Heart right ventricle (tissue), 16 donors: ENCODE measurements around the gene PKNOX2. TPM values are rescaled to one million over a fixed set of nuclear protein-coding genes. Genes with fewer than 3 reads are reported as not detected.

Experiments used
- ATAC-seq, 8 donors: fragments of 200-7000 bp; cut with Tn5 transposase; one replicate each; pipeline ENCODE4 v1.9.1; 2020; ENCODE audit warnings: mild to moderate bottlenecking in 8 of 8, moderate library complexity in 8 of 8, moderate number of reproducible peaks in 1 of 8
- DNase-seq, 2 donors: peaks; one replicate each; pipeline ENCODE4 v3.0.0-alpha.2; 2020
- H3K27ac ChIP-seq, 10 donors: fragments of 200-600 bp; sonication (generic) in 2 of 10; one replicate each; pipeline versions ENCODE4 v1.5.0 to v1.8.0; 2020 to 2022; ENCODE audit warnings: mild to moderate bottlenecking in 3 of 10
- H3K27me3 ChIP-seq, 7 donors: fragments of 200-600 bp; one replicate each; pipeline ENCODE4 v1.8.0; 2021 to 2022; ENCODE audit warnings: mild to moderate bottlenecking in 2 of 7
- H3K36me3 ChIP-seq, 9 donors: fragments of 200-600 bp; sonication (generic) in 1 of 9; one replicate each; pipeline versions ENCODE4 v1.5.0 to v1.8.0; 2020 to 2022; ENCODE audit warnings: mild to moderate bottlenecking in 2 of 9
- H3K4me1 ChIP-seq, 9 donors: fragments of 200-600 bp; sonication (generic) in 1 of 9; one replicate each; pipeline versions ENCODE4 v1.5.0 to v1.8.0; 2020 to 2022; ENCODE audit warnings: mild to moderate bottlenecking in 4 of 9
- H3K4me3 ChIP-seq, 10 donors: fragments of 200-600 bp; sonication (generic) in 2 of 10; one replicate each; pipeline versions ENCODE4 v1.5.0 to v1.8.0; 2020 to 2022; ENCODE audit warnings: mild to moderate bottlenecking in 7 of 10, moderate library complexity in 2 of 10
- H3K9me3 ChIP-seq, 11 donors: fragments of 200-600 bp in 10 of 11; sonication (generic) in 2 of 11; one replicate each; pipeline versions ENCODE4 v1.5.0 to v1.8.0; 2013 to 2022; ENCODE audit warnings: mild to moderate bottlenecking in 2 of 11, control low read depth in 1 of 11, moderate library complexity in 1 of 11
- WGBS, 2 donors: extraction: QIAGEN DNeasy Blood & Tissue Kit; methylation state at CpG; one replicate each; pipeline ENCODE4 v1.1.7; 2013; ENCODE audit warnings: inconsistent platforms in 1 of 2; 5-methylcytosine and 5-hydroxymethylcytosine counted together
- intact Hi-C, 10 donors: fragments of 100-400 bp; cut with DNase I; formaldehyde crosslinking; loops; one replicate each; pipeline versions ENCODE4 v1.11.1 to v1.14.2; 2022
- polyA plus RNA-seq, 2 donors: library from polyadenylated mRNA; stranded (reverse); fragments of 200-250 nt; gene quantifications; one replicate each; pipeline ENCODE4 v1.2.3, GENCODE V29; 2013
- total RNA-seq, 10 donors: library from RNA; stranded (reverse); fragmentation: NEBNext Ultra II Directional in 3 of 10; extraction: Animal tissue kit (Norgen Biotek cat#: 25700) in 3 of 10; gene quantifications; one replicate each; pipeline versions ENCODE4 v1.2.1 to v1.2.4, GENCODE V29; 2021 to 2023
- TF ChIP-seq, protein P1 (sequence below), 9 donors: fragments of 200-600 bp; sonication (generic) in 2 of 9; IDR thresholded peaks; one replicate each; pipeline versions ENCODE4 v1.5.0 to v1.8.0; 2021 to 2022; ENCODE audit warnings: antibody characterized with exemption in 9 of 9, mild to moderate bottlenecking in 5 of 9, moderate library complexity in 1 of 9
- donor health status: Arrhythmogenic right ventricular cardiomyopathy.
- donor health status: ischemic (EF 13 %, LVEDD 7.1; RV severe dilation, severe dysfunction).
- donor health status: healthy with polysubstance abuse.
- donor health status: DM: no; HTN: yes; CAD: no.
- donor health status: DM: no; HTN: no; CAD: no.
- donor health status: ischemic (EF 25% LVEDD 6.9; RV normal size, moderate dysfunction).
- donor health status: ischemic (EF 25% LVEDD 5.7; RV mildly dilated, moderate dysfunction).
- donor health status: healthy.
- donor health status: DM: yes; HTN: yes; CAD: no.
- donor health status: Ischemic cardiomyopathy.
- donor health status: ischemic (EF 35%, LVEDD 5.7; RV mildly dilated, moderate dysfunction).
- donor health status: nonischemic (EF 11% LVEDD 7.7; RV severe dilation, severe dysfunction).
- donor health status: DM: yes; HTN: yes; CAD: no.
- donor health status: PGD.
- donor health status: ischemic (EF 29% LVEDD 5.4; RV normal size, mild dysfunction).
- donor health status: nonischemic (EF 23%, LVEDD 6.1; RV moderate dilation, normal function).

Gene PKNOX2
- total and polyA plus RNA-seq, 12 donors, result 2.5 to 5.8 (median 4.5) TPM

DNA sequence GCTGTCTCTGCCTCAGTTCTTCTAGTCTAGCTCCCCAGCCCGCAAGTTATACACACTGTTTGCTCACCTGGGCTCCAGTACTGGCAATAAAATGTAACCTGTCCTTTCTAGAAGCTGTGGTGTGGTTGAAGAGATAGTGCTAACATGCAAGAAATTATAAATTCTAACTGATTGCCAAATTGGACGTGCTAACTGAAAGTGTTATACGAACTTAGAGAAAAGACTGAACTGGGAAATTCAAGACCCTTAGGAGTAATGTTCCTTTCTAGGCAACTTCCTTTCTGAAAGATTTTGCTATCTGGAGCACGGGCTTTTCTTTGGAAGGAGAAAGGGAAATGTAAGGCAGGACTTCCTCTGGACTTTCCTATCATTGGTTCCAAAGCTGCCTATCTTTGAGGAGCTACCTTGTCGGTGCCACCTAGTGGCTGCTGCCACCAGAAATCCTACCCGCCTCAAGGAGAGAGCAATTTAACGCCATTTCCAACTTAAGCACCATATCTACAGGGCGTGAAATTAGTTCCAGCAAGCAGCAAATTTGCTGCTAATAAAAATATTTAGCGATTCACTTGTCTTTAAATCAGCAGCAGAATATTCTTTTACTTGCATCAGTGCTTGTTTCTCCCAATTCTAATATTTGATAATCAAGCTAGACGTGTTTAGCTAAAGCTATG is 40.5 kb upstream of the PKNOX2 start:
- 60 to 66% methylated on average over 10 of the region's 10 CpGs for WGBS, 2 donors
- Histone ChIP-seq H3K36me3 (no peaks in the 10 kb centered on the region), H3K9me3 (no peaks in the 10 kb centered on the region), H3K27me3 (peaks cover 0 to 22% (median 7%) of the 10 kb centered on the region in 7 donors), H3K27ac (peak overlapping the region in 2 of 10 donors; percentile 1 to 15), H3K4me3 (no peak overlapping the region), H3K4me1 (peaks cover 0 to 14% (median 0%) of the 10 kb centered on the region in 9 donors)
- ATAC-seq (peak; percentile 55 to 93 (median 80)), DNase-seq (peak; percentile 43 to 49)
- intact Hi-C loops, result no loop called here
- TF ChIP-seq, protein P1, sequence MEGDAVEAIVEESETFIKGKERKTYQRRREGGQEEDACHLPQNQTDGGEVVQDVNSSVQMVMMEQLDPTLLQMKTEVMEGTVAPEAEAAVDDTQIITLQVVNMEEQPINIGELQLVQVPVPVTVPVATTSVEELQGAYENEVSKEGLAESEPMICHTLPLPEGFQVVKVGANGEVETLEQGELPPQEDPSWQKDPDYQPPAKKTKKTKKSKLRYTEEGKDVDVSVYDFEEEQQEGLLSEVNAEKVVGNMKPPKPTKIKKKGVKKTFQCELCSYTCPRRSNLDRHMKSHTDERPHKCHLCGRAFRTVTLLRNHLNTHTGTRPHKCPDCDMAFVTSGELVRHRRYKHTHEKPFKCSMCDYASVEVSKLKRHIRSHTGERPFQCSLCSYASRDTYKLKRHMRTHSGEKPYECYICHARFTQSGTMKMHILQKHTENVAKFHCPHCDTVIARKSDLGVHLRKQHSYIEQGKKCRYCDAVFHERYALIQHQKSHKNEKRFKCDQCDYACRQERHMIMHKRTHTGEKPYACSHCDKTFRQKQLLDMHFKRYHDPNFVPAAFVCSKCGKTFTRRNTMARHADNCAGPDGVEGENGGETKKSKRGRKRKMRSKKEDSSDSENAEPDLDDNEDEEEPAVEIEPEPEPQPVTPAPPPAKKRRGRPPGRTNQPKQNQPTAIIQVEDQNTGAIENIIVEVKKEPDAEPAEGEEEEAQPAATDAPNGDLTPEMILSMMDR (IDR thresholded peaks at IDR 0.05), result peak in 8 of 9 donors; percentile 27 to 63 (median 46)

DNA sequence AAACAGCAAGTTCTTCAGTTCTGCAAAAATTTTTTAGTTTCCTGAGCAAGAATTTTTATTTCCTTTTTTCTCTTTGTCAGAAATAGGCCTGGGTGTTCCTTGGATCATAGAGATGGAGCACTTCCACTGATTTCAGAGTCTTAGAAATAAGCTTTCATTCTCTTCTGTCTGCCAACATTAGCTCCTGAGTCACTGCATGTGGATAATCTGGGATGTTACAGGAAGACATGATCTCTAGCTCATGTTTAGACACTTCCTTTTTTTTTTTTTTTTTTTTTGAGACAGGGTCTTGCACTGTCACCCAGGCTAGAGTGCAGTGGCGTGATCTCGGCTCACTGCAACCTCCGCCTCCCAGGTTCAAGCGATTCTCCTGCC is 39.9 kb upstream of the PKNOX2 start:
- H3K36me3 ChIP-seq, result no peaks in the 10 kb centered on the region
- TF ChIP-seq, protein P1 (IDR thresholded peaks at IDR 0.05), result no peak
- H3K27ac ChIP-seq, result peak overlapping the region in 1 of 10 donors; percentile 15
- DNase-seq, result no peak
- ATAC-seq, result peak in 2 of 8 donors; percentile 14 to 29
- WGBS, 2 donors, result 83 to 91% methylated on average over 4 of the region's 4 CpGs
- peaks cover 0 to 14% (median 0%) of the 10 kb centered on the region in 9 donors for H3K4me1 ChIP-seq
- H3K27me3 ChIP-seq, result peaks cover 0 to 27% (median 12%) of the 10 kb centered on the region in 7 donors
- H3K9me3 ChIP-seq, result no peaks in the 10 kb centered on the region
- H3K4me3 ChIP-seq, result no peak overlapping the region
- intact Hi-C loops, result no loop called here

DNA sequence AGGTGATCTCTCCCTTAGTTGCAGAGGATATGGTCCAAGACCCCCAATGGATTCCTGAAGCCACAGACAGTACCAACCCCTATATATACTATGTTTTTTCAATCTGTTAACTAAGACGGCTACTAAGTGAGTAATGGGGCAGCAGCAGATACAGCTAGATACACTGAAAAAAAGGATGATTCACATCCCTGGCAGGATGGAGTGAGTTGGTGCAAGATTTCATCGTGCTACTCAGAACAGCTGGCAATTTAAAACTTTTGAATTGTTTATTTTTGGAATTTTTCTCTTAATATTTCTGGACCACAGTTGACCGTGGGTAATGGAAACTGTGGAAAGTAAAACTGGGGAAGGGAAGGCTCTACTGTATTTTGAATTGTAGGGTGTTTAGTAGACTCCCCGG is 36.1 kb upstream of the PKNOX2 start:
- no peak overlapping the region for H3K4me3 ChIP-seq
- H3K9me3 ChIP-seq, result no peaks in the 10 kb centered on the region
- 77% methylated on average over 4 of the region's 4 CpGs for WGBS, 2 donors
- ATAC-seq (no peak), DNase-seq (no peak)
- intact Hi-C loops, result no loop called here
- no peaks in the 10 kb centered on the region for H3K36me3 ChIP-seq
- H3K27me3 ChIP-seq, result peaks cover 0 to 42% (median 15%) of the 10 kb centered on the region in 7 donors
- peaks cover 0 to 12% (median 0%) of the 10 kb centered on the region in 9 donors for H3K4me1 ChIP-seq
- TF ChIP-seq, protein P1 (IDR thresholded peaks at IDR 0.05), result no peak
- H3K27ac ChIP-seq, result no peak overlapping the region

DNA sequence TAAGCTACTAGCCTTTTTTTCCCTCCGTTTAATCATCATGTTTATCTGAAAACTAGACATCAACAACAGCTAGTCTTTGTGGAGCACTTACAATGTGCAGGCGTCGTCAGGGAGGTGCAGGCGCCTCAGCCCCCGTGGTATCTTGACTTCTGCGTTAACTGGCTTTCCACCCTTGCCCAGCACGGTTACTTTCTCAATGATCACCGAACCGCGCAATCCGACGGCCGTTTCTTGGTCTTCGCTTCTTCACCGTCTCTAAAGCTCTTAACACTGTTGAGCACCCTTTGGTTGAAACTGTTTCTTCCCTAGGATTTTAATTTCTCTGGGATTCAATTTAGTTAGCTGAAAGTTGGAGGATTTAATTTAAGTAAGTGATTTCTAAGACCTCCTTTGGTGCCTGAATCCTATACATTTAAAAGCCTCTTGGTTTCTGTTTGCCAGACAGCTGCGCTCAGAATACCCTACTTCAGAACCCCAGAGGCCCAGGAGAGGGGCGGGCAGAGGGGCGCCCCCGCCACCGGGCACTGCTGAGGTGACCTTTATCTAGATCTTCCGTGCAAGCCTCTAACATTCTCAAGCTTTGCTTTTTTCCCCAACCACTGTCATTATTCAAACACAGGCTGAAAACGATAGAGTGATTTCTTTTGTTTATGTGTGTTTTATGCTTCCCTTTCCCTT is 35.1 kb upstream of the PKNOX2 start:
- 70 to 71% methylated on average over 22 of the region's 22 CpGs for WGBS, 2 donors
- Histone ChIP-seq H3K36me3 (no peaks in the 10 kb centered on the region), H3K27me3 (peaks cover 0 to 50% (median 15%) of the 10 kb centered on the region in 7 donors), H3K9me3 (no peaks in the 10 kb centered on the region), H3K4me1 (peaks cover 0 to 2% (median 0%) of the 10 kb centered on the region in 9 donors), H3K4me3 (no peak overlapping the region), H3K27ac (no peak overlapping the region)
- ATAC-seq (no peak), DNase-seq (no peak)
- intact Hi-C loops, result no loop called here
- TF ChIP-seq, protein P1 (IDR thresholded peaks at IDR 0.05), result no peak
